ENCODE results near the gene SULT4A1.

DNA sequence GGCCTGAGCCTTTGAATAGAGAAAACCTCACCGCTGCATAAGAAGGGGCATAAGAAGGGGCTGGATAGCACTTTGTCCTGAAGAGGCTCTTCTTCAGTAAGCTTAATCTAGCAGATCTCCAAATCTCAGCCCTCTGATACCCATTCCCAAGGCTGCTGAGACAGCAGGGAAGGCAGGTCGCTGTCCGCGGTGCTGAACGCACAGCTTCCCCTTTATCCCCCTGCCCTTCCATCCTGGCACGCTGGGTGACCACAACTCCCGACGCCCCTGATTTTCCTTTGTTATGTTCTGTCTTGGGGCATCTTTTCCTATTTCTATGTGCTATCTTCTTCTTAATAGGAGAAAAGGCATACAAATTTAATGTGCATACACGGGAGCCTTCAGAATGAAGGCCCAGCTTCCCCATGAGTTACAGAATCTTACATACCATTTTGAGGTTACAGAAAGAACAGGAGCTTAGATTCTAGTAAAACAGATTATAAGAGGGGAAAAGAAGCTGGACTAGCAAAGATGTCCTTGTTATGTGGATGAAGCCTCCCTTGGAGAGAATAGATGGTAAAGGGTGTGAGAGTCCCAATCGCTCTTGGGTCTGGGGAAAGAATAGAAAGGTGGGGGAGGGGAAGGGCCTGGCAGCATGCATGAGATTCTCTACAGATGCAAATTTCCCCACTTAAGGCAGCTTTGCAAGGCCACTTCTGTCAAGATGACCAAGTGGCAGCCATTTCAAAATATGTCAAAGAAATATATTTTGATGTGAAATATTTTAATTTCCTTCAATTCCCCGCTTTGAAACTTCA is 5.7 kb upstream of the SULT4A1 start:
- TF ChIP-seq, protein P1, sequence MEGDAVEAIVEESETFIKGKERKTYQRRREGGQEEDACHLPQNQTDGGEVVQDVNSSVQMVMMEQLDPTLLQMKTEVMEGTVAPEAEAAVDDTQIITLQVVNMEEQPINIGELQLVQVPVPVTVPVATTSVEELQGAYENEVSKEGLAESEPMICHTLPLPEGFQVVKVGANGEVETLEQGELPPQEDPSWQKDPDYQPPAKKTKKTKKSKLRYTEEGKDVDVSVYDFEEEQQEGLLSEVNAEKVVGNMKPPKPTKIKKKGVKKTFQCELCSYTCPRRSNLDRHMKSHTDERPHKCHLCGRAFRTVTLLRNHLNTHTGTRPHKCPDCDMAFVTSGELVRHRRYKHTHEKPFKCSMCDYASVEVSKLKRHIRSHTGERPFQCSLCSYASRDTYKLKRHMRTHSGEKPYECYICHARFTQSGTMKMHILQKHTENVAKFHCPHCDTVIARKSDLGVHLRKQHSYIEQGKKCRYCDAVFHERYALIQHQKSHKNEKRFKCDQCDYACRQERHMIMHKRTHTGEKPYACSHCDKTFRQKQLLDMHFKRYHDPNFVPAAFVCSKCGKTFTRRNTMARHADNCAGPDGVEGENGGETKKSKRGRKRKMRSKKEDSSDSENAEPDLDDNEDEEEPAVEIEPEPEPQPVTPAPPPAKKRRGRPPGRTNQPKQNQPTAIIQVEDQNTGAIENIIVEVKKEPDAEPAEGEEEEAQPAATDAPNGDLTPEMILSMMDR (IDR thresholded peaks at IDR 0.05 in 2 of 3, conservative IDR thresholded peaks at IDR 0.05 in 1 of 3; ENCODE audit: borderline replicate concordance in 1 of 3, insufficient read depth in 1 of 3, low read depth in 2 of 3, low read length in 2 of 3), result no peak
- TF ChIP-seq POLR2A (IDR thresholded peaks at IDR 0.05; ENCODE audit: borderline replicate concordance, extremely low read depth, insufficient read depth, insufficient read length) (no peak), REST (IDR thresholded peaks at IDR 0.05; ENCODE audit: low read depth) (peak; percentile 98), JUND (IDR thresholded peaks at IDR 0.05) (no peak), POLR2AphosphoS5 (IDR thresholded peaks at IDR 0.05; ENCODE audit: low read depth, low read length) (no peak), EZH2phosphoT487 (IDR thresholded peaks at IDR 0.05; ENCODE audit: borderline replicate concordance) (no peak), EZH2 (IDR thresholded peaks at IDR 0.05) (no peak), EGR1 (IDR thresholded peaks at IDR 0.05; ENCODE audit: low read depth) (no peak), RAD21 (IDR thresholded peaks at IDR 0.05; ENCODE audit: low read depth) (no peak), CEBPB (IDR thresholded peaks at IDR 0.05; ENCODE audit: low read depth) (no peak), SP1 (IDR thresholded peaks at IDR 0.05; ENCODE audit: low read depth) (no peak), YY1 (IDR thresholded peaks at IDR 0.05; ENCODE audit: extremely low read depth, insufficient replicate concordance, low read depth, low read length) (no peak)

Data from HCT116 (cell line).